AG10803 (cell line): ENCODE results near the gene TMPRSS13.

Source experiments
- DNase-seq: peaks from one replicate; pipeline ENCODE4 v3.0.0; 2010; ENCODE audit warnings: low read depth
- H3K4me3 ChIP-seq: 2 replicates; pipeline ENCODE4 v1.5.1; 2011; ENCODE audit warnings: mild to moderate bottlenecking, low read length, control low read depth
- TF ChIP-seq, protein P1 (sequence below): conservative IDR thresholded peaks from 2 replicates; pipeline ENCODE4 v1.5.1; 2011; ENCODE audit warnings: mild to moderate bottlenecking, low read length, control low read depth, inconsistent platforms

Gene TMPRSS13

DNA sequence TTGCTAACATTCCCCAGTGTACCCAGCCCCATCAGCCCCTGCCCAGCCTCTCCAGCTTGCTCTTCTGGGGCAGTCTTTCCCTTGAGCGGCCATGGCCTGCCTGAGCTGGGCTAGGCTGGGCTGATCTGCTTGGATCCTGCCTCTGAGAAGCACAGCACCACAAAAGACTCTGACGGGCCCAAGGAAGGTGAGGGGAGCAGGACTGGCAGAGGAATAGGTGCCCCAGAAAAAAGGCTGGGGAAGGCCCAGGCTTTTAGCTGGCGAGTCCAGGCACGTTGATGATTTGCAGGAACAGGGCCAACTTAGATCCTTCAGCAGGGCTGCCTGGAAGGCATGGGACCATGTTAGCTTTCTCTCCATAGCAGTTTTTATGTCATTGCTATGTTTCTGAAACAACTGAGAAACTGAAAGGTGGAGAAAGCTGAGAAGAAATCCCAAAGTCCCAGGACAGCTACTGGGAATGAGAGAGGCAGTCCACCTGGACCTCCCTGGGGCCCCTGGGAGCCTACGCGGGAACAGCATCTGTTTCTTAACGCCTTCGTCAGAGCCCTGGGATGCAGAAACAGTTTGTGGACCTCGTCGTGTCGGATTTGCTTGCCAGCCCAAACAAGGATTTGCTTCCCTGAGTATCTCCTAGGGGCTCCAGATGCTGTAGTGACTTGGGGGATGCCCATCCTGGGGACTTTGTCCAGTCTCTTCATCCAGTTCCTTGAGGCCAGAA, 28.3 kb downstream of the TMPRSS13 start:
- H3K4me3 ChIP-seq = no peak overlapping the region
- DNase-seq = no peak
- TF ChIP-seq, protein P1, sequence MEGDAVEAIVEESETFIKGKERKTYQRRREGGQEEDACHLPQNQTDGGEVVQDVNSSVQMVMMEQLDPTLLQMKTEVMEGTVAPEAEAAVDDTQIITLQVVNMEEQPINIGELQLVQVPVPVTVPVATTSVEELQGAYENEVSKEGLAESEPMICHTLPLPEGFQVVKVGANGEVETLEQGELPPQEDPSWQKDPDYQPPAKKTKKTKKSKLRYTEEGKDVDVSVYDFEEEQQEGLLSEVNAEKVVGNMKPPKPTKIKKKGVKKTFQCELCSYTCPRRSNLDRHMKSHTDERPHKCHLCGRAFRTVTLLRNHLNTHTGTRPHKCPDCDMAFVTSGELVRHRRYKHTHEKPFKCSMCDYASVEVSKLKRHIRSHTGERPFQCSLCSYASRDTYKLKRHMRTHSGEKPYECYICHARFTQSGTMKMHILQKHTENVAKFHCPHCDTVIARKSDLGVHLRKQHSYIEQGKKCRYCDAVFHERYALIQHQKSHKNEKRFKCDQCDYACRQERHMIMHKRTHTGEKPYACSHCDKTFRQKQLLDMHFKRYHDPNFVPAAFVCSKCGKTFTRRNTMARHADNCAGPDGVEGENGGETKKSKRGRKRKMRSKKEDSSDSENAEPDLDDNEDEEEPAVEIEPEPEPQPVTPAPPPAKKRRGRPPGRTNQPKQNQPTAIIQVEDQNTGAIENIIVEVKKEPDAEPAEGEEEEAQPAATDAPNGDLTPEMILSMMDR = no peak

DNA sequence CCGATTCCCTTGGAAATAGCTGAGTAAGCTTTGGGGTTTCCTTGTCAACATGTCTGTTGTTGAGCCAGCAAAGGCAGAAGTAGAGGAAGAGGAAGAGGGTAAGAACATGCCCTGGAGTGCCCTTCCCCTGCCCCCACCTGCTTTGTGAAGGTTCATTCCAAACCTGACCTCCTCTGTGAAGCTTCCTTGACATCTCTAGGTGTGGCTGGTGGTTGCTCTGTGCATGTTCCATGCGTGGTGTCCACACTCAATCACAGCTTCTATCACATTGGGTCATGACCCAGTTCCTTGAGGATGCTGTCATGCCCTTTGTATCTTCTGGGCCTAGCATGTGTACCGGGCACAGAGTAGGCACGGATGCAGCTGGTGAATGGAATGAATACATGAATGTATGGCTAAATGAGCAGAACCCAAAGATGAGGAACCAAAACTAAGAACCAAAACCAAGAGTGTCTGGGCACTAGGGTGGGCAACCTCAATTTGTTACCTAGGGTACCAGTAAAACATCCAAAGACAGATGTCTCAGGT, 29.0 kb downstream of the TMPRSS13 start:
- TF ChIP-seq, protein P1 = no peak
- no peak for DNase-seq
- H3K4me3 ChIP-seq = no peak overlapping the region

DNA sequence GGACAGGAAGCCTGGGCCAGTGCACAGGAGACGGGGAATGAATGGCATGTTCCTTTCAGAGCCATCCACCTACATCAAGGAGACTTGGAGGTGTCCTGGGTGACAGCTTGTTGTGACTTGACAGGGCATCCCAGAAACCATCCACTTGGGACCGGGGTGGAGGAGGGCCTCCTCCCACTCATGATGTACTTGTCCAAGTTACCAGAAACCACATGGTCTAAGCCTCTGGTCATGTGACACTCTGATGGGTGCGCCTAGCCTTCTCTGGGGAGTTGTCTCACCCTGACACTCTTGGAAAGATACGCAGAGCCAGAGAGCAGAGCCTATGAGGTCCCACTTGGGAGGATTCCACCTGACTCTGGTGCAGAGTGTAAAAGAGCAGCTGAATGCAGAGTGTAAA, 31.1 kb downstream of the TMPRSS13 start:
- DNase-seq = no peak
- TF ChIP-seq, protein P1 = no peak
- no peak overlapping the region for H3K4me3 ChIP-seq

DNA sequence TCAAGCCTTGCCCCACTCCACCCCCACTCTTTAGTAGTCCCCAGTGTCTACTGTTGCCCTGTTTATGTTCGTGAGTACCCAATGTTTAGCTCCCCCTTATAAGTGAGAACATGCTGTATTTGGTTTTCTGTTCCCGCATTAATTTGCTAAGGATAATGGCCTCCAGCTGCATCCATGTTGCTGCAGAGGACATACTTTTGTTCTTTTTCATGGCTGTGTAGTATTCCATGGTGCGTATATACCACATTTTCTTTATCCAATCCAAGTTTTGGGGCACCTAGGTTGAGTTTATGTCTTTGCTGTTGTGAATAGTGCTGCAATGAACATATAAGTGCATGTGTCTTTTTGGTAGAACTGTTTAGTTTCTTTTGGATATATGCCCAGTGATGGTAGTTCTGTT, 36.6 kb downstream of the TMPRSS13 start:
- TF ChIP-seq, protein P1 = no peak
- no peak for DNase-seq
- no peak overlapping the region for H3K4me3 ChIP-seq

DNA sequence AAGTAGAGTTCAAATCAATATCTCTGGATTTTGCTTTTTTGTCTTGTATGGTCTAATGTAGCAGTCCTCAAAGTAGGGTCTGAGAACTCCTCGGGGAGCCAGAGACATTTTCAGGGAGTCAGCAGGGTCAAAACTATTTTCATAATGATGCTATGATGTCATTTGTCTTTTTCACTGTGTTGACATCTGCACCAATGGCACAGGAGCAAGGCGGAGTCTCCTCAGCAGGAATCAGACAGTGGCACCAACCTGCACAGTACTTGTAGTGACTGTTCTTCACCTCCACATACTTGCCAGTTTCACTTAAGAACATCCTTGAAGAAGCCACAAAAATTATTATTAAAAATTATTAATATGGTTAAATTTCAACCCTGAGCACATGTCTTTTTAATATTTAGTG, 37.8 kb downstream of the TMPRSS13 start:
- DNase-seq = no peak
- H3K4me3 ChIP-seq = no peak overlapping the region
- TF ChIP-seq, protein P1 = no peak

DNA sequence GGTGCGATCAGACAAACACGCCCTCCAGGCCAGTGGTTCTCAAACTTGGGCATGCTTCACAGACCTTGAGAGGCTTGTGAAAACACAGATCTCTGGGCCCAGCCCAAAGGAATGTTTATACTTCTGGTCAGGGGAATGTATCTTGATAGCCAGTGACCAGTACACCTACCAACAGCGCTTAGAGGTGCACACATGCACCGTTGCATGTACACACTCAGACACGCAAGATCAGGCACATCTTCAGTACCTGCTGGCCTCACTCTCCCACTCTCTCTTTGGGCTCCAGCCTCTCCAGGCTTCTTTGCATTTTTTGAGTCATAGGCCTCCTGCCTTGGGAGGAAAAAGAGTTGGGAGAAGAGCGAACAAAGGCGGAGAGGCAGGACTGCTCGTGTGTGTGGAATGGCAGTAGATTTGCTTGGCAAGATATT, 41.0 kb downstream of the TMPRSS13 start:
- no peak for DNase-seq
- H3K4me3 ChIP-seq = no peak overlapping the region
- TF ChIP-seq, protein P1 = no peak
